ENCODE results near the gene OR2Z1.

DNA sequence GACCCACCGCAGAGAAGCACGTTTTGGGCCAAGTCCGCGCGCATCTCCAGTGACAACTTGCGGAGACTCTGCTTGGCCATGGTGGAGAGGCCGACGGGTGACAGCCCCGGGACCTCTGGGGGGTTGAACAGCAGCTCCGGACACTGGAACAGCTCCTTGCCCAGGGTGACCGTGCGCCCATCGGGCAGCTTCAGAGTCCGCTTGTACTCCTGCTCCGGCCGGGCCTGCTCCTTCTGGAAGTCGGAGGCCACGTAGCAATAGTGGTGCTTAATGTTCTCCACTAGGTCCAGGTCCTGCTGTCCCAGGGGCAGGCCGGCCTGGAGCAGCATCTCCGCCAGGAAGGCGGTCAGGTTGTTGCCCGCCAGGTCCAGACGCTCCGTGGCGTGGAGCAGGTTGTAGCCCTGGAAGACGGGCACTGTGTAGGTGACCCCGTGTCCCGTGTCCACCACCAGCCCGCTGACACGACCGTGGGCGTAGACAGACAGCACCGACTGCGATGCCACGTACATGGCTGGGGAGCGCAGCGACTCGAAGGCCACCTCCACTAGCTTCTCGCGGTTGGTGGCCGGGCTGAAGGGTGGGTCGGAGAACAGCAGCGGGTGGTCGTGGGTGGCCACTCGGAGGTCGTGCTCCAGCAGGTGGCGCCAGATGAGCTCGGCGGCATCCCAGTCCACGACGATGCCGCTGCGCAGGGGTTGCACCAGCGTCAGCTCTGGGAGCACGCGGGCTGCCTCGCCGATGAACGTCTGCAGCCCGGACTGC lies 23.6 kb upstream of the OR2Z1 start:
- no peak for TF ChIP-seq CTCF (conservative IDR thresholded peaks at IDR 0.05 in 1 of 2, IDR thresholded peaks at IDR 0.05 in 1 of 2; ENCODE audit: extremely low read depth in 1 of 2, insufficient read depth in 1 of 2, low read depth in 1 of 2, low read length in 2 of 2)
- TF ChIP-seq EZH2 (IDR thresholded peaks at IDR 0.05; ENCODE audit: borderline replicate concordance, low read length) = no peak
